HUES64 (cell line): ENCODE measurements around the gene CD27.
"Not testable (repeated sequence)": the region's sequence is repeated elsewhere in the genome, so short reads cannot be mapped to it uniquely, and the experiment has no call there.

ENCODE experiments used
- H3K27ac ChIP-seq: 2 replicates; pipeline ENCODE4 v1.7.0; 2013; ENCODE audit warnings: low read depth, low read length, inconsistent platforms
- H3K27me3 ChIP-seq: 2 replicates; pipeline ENCODE4 v1.6.1; 2013; ENCODE audit warnings: mild to moderate bottlenecking, low read length; ENCODE audit not compliant: insufficient read depth
- H3K36me3 ChIP-seq: 2 replicates; pipeline ENCODE4 v1.6.1; 2013; ENCODE audit warnings: mild to moderate bottlenecking, low read length; ENCODE audit not compliant: insufficient read depth
- H3K4me1 ChIP-seq: 2 replicates; pipeline ENCODE4 v1.6.1; 2013; ENCODE audit warnings: mild to moderate bottlenecking, low read length, moderate library complexity; ENCODE audit not compliant: insufficient read depth
- H3K4me3 ChIP-seq: 2 replicates; pipeline ENCODE4 v1.5.1; 2013; ENCODE audit warnings: mild to moderate bottlenecking, low read length, moderate library complexity
- H3K9ac ChIP-seq: 2 replicates; pipeline ENCODE4 v1.6.1; 2013; ENCODE audit warnings: mild to moderate bottlenecking, low read depth, low read length
- H3K9me3 ChIP-seq: 2 replicates; pipeline ENCODE4 v1.6.1; 2013; ENCODE audit warnings: low read depth, low read length; ENCODE audit not compliant: insufficient read depth
- WGBS: fragments of 150-250, 120-280 bp; methylation state at CpG from one replicate; pipeline ENCODE4 v1.1.7; 2013; ENCODE audit warnings: missing lambda C conversion rate; 5-methylcytosine and 5-hydroxymethylcytosine counted together

Gene CD27

DNA sequence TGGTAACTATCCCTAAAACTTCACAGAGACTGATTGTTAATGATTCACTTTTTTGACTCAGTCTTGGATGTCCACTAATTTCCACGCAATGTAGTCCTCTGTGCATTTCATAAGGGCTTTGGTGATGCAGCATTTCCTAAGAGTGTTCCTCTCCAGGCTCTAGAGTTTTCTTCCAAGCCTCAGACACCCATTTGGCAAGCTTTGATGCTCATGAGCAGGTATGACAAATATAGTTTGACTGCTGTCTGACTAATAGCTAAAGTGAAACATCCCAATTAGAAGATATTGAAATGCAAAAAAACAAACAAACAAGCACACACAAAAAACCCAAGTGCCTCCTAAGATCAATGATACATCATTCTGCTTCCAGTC, 27.2 kb downstream of the CD27 start:
- Histone ChIP-seq H3K4me1 (peaks cover 5% of the 10 kb centered on the region; the same call in 1 of the 2 replicates), H3K27ac (no peak overlapping the region), H3K36me3 (0 out of 2 replicates have a peak, but pooled peaks cover 3% of the 10 kb centered on the region), H3K9ac (no peak overlapping the region), H3K4me3 (no peak overlapping the region), H3K9me3 (peaks cover 6% of the 10 kb centered on the region; the same call in 1 of the 2 replicates), H3K27me3 (no peaks in the 10 kb centered on the region)
- 94% methylated on average over 1 of the region's 1 CpG for WGBS

DNA sequence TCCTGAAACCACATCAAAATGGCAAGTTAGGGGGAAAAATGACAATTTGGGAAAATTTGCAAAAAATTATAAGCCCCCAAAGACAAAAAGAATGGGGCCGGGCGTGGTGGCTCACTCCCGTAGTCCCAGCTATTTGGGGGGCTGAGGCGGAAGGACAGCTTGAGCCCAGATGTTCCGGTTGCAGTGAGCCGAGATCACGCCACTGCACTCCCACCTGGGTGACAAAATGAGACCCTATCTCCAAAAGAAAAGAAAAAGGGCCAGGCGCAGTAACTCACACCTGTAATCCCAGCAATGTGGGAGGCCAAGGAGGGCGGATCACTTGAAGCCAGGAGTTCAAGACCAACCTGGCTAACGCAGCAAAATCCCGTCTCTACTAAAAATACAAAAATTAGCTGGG, 27.7 kb downstream of the CD27 start:
- WGBS = 96% methylated on average over 11 of the region's 11 CpGs
- Histone ChIP-seq H3K27ac (no peak overlapping the region), H3K27me3 (no peaks in the 10 kb centered on the region), H3K4me3 (no peak overlapping the region), H3K4me1 (peaks cover 5% of the 10 kb centered on the region; the same call in 1 of the 2 replicates), H3K9ac (no peak overlapping the region), H3K9me3 (peaks cover 6% of the 10 kb centered on the region; the same call in 1 of the 2 replicates), H3K36me3 (0 out of 2 replicates have a peak, but pooled peaks cover 3% of the 10 kb centered on the region)

DNA sequence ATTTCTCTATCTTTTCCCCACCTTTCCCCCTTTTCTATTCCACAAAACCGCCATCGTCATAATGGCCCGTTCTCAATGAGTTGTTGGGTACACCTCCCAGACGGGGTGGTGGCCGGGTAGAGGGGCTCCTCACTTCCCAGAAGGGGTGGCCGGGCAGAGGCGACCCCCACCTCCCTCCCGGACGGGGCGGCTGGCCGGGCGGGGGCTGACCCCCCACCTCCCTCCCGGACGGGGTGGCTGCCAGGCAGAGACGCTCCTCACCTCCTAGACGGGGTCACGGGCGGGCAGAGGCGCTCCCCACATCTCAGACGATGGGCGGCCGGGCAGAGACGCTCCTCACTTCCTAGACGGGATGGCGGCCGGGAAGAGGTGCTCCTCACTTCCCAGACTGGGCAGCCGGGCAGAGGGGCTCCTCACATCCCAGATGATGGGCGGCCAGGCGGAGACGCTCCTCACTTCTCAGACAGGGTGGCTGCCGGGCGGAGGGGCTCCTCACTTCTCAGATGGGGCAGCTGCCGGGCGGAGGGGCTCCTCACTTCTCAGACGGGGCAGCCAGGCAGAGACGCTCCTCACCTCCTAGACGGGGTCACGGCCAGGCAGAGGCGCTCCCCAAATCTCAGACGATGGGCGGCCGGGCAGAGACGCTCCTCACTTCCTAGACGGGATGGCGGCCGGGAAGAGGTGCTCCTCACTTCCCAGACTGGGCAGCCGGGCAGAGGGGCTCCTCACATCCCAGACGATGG, 30.6 kb downstream of the CD27 start:
- 95% methylated on average over 44 of the region's 48 CpGs for WGBS

DNA sequence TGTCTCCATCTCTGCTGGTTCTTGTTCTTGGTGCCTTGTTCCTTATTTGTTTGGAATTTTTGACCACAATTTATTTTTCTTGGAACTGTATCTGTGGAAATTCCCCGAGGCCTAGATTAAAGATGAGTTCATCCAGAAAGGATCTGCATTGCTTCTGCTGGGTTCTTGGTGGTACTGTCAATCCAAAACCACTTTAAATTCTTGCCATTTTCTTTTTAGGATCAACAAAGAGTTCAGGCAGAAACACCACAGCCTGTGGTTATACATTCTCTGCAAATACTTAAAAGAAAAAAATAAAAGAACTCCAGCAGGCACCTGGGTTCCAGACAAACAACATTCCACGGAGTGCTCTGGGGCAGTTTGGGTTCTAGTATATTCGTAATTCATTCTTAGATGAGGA, 31.7 kb downstream of the CD27 start:
- 93% methylated on average over 3 of the region's 3 CpGs for WGBS
- H3K36me3 ChIP-seq = no peaks in the 10 kb centered on the region
- H3K4me1 ChIP-seq = no peaks in the 10 kb centered on the region
- no peak overlapping the region for H3K9ac ChIP-seq
- H3K9me3 ChIP-seq = peaks cover 6% of the 10 kb centered on the region; the same call in 1 of the 2 replicates
- no peak overlapping the region for H3K4me3 ChIP-seq
- H3K27ac ChIP-seq = no peak overlapping the region
- H3K27me3 ChIP-seq = no peaks in the 10 kb centered on the region; the same call in 1 of the 2 replicates

More for the DNA sequence above, 30.6 kb downstream of the CD27 start:
- not testable (repeated sequence) for H3K27ac ChIP-seq, H3K36me3 ChIP-seq, H3K4me3 ChIP-seq, H3K9me3 ChIP-seq, H3K27me3 ChIP-seq, H3K4me1 ChIP-seq, H3K9ac ChIP-seq

DNA sequence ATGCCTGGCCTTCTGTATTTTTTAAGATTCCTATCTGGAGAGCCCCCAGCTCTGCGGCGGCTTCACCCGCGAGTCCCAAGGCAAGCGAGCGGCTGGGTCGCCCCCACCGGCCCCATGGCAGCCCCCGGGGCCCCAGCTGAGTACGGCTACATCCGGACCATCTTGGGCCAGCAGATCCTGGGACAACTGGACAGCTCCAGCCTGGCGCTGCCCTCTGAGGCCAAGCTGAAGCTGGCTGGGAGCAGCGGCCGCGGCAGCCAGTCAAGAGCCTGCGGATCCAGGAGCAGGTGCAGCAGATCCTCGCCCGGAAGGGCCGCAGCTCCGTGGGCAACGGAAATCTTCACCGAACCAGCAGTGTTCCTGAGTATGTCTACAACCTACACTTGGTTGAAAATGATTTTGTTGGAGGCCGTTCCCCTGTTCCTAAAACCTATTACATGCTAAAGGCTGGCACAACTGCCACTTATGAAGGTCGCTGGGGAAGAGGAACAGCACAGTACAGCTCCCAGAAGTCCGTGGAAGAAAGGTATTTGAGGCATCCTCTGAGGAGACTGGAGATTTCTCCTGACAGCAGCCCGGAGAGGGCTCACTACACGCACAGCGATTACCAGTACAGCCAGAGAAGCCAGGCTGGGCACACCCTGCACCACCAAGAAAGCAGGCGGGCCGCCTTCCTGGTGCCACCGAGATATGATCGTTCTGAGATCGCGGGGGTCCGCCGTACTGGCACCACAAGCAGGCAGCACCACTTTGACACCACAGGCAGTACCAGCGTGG, 33.0 kb downstream of the CD27 start:
- not testable (repeated sequence) for H3K27me3 ChIP-seq, H3K27ac ChIP-seq, H3K36me3 ChIP-seq, H3K9me3 ChIP-seq, H3K4me1 ChIP-seq, H3K4me3 ChIP-seq, H3K9ac ChIP-seq
- 94% methylated on average over 37 of the region's 37 CpGs for WGBS

- WGBS = 92% methylated on average over 20 of the region's 20 CpGs
- no peaks in the 10 kb centered on the region for H3K4me1 ChIP-seq
Measured at GRCh38 chr12:6478416-6478815, 33.7 kb downstream of the CD27 start.

GRCh38 chr12:6488240-6488639, 43.5 kb downstream of the CD27 start:
- Histone ChIP-seq H3K27ac (no peak overlapping the region), H3K9ac (no peak overlapping the region), H3K9me3 (no peaks in the 10 kb centered on the region), H3K4me3 (no peak overlapping the region), H3K27me3 (no peaks in the 10 kb centered on the region), H3K36me3 (peaks cover 10% of the 10 kb centered on the region), H3K4me1 (no peaks in the 10 kb centered on the region; the same call in 1 of the 2 replicates)
- WGBS = 82% methylated on average over 1 of the region's 1 CpG

More at GRCh38 chr12:6478416-6478815, 33.7 kb downstream of the CD27 start:
- H3K4me3 ChIP-seq = no peak overlapping the region
- H3K27me3 ChIP-seq = no peaks in the 10 kb centered on the region; the same call in 1 of the 2 replicates
- H3K36me3 ChIP-seq = no peaks in the 10 kb centered on the region
- no peak overlapping the region for H3K27ac ChIP-seq
- peaks cover 6% of the 10 kb centered on the region; the same call in 1 of the 2 replicates for H3K9me3 ChIP-seq
- no peak overlapping the region for H3K9ac ChIP-seq

DNA sequence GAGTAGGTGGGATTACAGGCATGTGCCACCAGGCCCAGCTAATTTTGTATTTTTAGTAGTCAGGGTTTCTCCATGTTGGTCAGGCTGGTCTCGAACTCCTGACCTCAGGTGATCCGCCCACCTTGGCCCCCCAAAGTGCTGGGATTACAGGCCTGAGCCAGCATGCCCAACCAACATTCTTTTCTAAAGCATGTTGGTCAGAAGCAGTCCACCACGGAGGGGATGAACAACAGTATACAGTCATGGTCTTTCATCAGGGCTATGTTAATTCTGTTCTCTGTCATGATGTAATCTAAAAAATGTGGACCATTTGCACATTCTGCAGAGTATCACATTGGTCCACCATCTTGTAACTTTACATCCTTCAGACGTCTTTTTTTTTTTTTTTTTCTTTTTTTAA, 44.7 kb downstream of the CD27 start:
- 84% methylated on average over 4 of the region's 4 CpGs for WGBS
- H3K27me3 ChIP-seq = no peaks in the 10 kb centered on the region
- H3K9me3 ChIP-seq = no peaks in the 10 kb centered on the region
- no peak overlapping the region for H3K4me3 ChIP-seq
- peaks cover 10% of the 10 kb centered on the region for H3K36me3 ChIP-seq
- no peak overlapping the region for H3K27ac ChIP-seq
- no peaks in the 10 kb centered on the region; the same call in 1 of the 2 replicates for H3K4me1 ChIP-seq
- no peak overlapping the region for H3K9ac ChIP-seq

DNA sequence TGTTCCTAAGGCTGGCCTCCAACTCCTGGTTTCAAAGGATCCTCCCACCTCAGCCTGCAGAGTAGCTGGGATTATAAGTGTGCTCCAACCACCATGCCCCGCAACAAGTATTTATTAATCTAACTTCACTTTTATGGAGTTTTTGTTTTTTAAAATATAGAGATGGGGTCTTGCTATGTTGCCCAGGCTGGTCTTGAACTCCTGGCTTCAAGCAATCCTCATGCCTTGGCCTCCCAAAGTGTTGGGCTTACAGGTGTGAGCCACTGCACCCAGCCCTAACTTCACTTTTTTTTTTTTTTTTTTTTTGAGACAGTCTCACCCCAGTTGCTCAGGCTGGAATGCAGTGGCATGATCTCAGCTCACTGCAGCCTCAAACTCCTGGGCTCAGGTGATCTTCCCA, 45.9 kb downstream of the CD27 start:
- not testable (repeated sequence) for H3K9me3 ChIP-seq, H3K4me1 ChIP-seq, H3K27me3 ChIP-seq, H3K9ac ChIP-seq, H3K4me3 ChIP-seq, H3K27ac ChIP-seq
- peaks cover 18% of the 10 kb centered on the region for H3K36me3 ChIP-seq
- WGBS = no CpG with 5 or more reads among the region's 1 CpG

- no peaks in the 10 kb centered on the region for H3K9me3 ChIP-seq
- peak within 1 kb of the TSS; percentile 96 for H3K9ac ChIP-seq
- H3K4me3 ChIP-seq = peak within 1 kb of the TSS; percentile 97
- WGBS = 1% methylated on average over 38 of the region's 39 CpGs
- H3K27ac ChIP-seq = peak within 1 kb of the TSS; percentile 98
- peaks cover 39% of the 10 kb centered on the region for H3K36me3 ChIP-seq
- H3K27me3 ChIP-seq = no peaks in the 10 kb centered on the region
- peaks cover 7% of the 10 kb centered on the region for H3K4me1 ChIP-seq
Measured at GRCh38 chr12:6492838-6493496, 48.2 kb downstream of the CD27 start, which contains the start of gene MRPL51. MRPL51 (minus strand) TSS chr12:6493262; CDS start chr12:6493136, 126 bp downstream.
